H1 (cell line): ENCODE data around the gene SNX30. TPM values are rescaled to one million over a fixed set of nuclear protein-coding genes. Genes with fewer than 3 reads are reported as not detected.

Experiments used
- ASH2L ChIP-seq: fragments of 200-600, 300-600 bp; sonication (generic); IDR thresholded peaks from one replicate; pipeline ENCODE4 v1.7.1; 2017; ENCODE audit warnings: low read length
- CHD7 ChIP-seq: fragments of 300-600 bp; sonication (generic); IDR thresholded peaks from 2 replicates; pipeline ENCODE4 v1.7.1; 2012; ENCODE audit warnings: low read length, moderate library complexity, mild to moderate bottlenecking, inconsistent platforms; ENCODE audit not compliant: insufficient replicate concordance
- CREB1 ChIP-seq: IDR thresholded peaks from 2 replicates; pipeline ENCODE4 v1.6.1; 2012; ENCODE audit warnings: inconsistent platforms
- NRF1 ChIP-seq: IDR thresholded peaks from 2 replicates; pipeline ENCODE4 v1.6.1; 2011; ENCODE audit warnings: mild to moderate bottlenecking, low read depth, low read length, improper control_type of control experiment
- POLR2AphosphoS5 ChIP-seq: IDR thresholded peaks from 2 replicates; pipeline ENCODE4 v1.6.1; 2011; ENCODE audit warnings: low read depth, low read length
- RAD21 ChIP-seq, 2 experiments: IDR thresholded peaks in 1 of 2; conservative IDR thresholded peaks in 1 of 2; 2 replicates each; pipeline ENCODE4 v1.6.1; 2011; ENCODE audit warnings: low read depth in 2 of 2, low read length in 2 of 2, improper control_type of control experiment in 1 of 2, inconsistent platforms in 1 of 2, mild to moderate bottlenecking in 1 of 2, moderate library complexity in 1 of 2
- polyA plus RNA-seq, 7 experiments: library from polyadenylated mRNA; depleted of rRNA in 3 of 7; stranded (reverse) in 5 of 7; unstranded in 2 of 7; fragments of >200 nt in 5 of 7; fragments of 200-250 nt in 2 of 7; gene quantifications; 1 replicate in 5 of 7; 2 replicates in 1 of 7; 4 replicates in 1 of 7; pipeline versions ENCODE4 v1.2.1 to v1.2.3, GENCODE V29; 2011 to 2013; ENCODE audit warnings: missing spikeins in 2 of 7, mixed read lengths in 2 of 7
- total RNA-seq: library from RNA; stranded (reverse); fragmentation: NEBNext Ultra II Directional; extraction: Animal tissue kit (Norgen Biotek cat#: 25700); gene quantifications from 2 replicates; pipeline ENCODE4 v1.2.1, GENCODE V29; 2021

SNX30 gene
- total and polyA plus RNA-seq, 2 of the 8 experiments (the other 6 are each of a cell fraction or from before 2014, with no cell fraction given) = 4.0 to 12.2 TPM

- 0 out of 2 replicates have a peak, but pooled peaks have one; percentile 44 for TF ChIP-seq POLR2AphosphoS5
- TF ChIP-seq NRF1 = no peak
- TF ChIP-seq ASH2L = peak; percentile 29
- TF ChIP-seq RAD21 (IDR thresholded peaks at IDR 0.05 in 1 of 2, conservative IDR thresholded peaks at IDR 0.05 in 1 of 2; ENCODE audit: low read depth in 2 of 2, low read length in 2 of 2) = no peak
- TF ChIP-seq CHD7 = no peak
- TF ChIP-seq CREB1 = 0 out of 2 replicates have a peak, but pooled peaks have one; percentile 10
Observed at GRCh38 chr9:112751056-112751795, 666 bp downstream of the SNX30 start (continued).
